GM12891 (cell line): Measurements from ENCODE around the gene KAZN.

ENCODE experiments used
- POLR2A ChIP-seq: IDR thresholded peaks from 2 replicates; pipeline ENCODE4 v1.6.1; 2011; ENCODE audit warnings: low read depth, low read length, control low read depth
- POLR2AphosphoS5 ChIP-seq: IDR thresholded peaks from 2 replicates; pipeline ENCODE4 v1.6.1; 2011; ENCODE audit warnings: low read depth, low read length, control low read depth
- SPI1 ChIP-seq: IDR thresholded peaks from 2 replicates; pipeline ENCODE4 v1.6.1; 2011; ENCODE audit warnings: low read depth, low read length, control low read depth

- TF ChIP-seq POLR2AphosphoS5 = no peak
- TF ChIP-seq SPI1 = no peak
- no peak for TF ChIP-seq POLR2A
Measured at GRCh38 chr1:14782741-14783591, 184.5 kb downstream of the KAZN start.
